SK-N-SH (cell line): ENCODE measurements around the gene TTC23. TPM values are rescaled to one million over a fixed set of nuclear protein-coding genes. Genes with fewer than 3 reads are reported as not detected.

Source experiments
- CTCF ChIA-PET: fragments of 300-600, 350-600 bp; formaldehyde crosslinking; extraction: SDS; loops from one replicate; lab custom pipeline; 2021; lab: Yijun Ruan, JAX
- POLR2A ChIA-PET: fragments of 350-600 bp; sonication (Branson Sonifier 250); formaldehyde crosslinking; extraction: SDS; loops from one replicate; lab custom pipeline; 2020; ENCODE audit warnings: antibody characterized with exemption, inconsistent platforms; lab: Yijun Ruan, JAX
- DNase-seq: peaks from one replicate; pipeline ENCODE4 v3.0.0; 2012
- H2AFZ ChIP-seq: fragments of 200-600 bp; sonication (generic); 2 replicates; pipeline ENCODE4 v1.8.1; 2016; ENCODE audit warnings: antibody characterized with exemption, mild to moderate bottlenecking, low read depth
- H3F3A ChIP-seq: fragments of 200-600 bp; sonication (generic); replicated peaks from 2 replicates; pipeline ENCODE3; 2016; ENCODE audit warnings: antibody characterized with exemption, mild to moderate bottlenecking; ENCODE audit not compliant: insufficient read depth
- H3K27ac ChIP-seq, 2 experiments: fragments of 200-500 bp in 1 of 2; fragments of 200-600 bp in 1 of 2; sonication (Bioruptor generic) in 1 of 2; sonication (generic), shearing (Covaris generic) in 1 of 2; 2 replicates each; pipeline versions ENCODE4 v1.5.1 to v1.6.1; 2014 to 2016; ENCODE audit warnings: low read depth in 2 of 2, inconsistent platforms in 1 of 2, low read length in 1 of 2, mild to moderate bottlenecking in 1 of 2, mixed read lengths in 1 of 2
- H3K27me3 ChIP-seq: fragments of 200-600 bp; sonication (generic), shearing (Covaris generic); 2 replicates; pipeline ENCODE4 v1.6.1; 2016; ENCODE audit warnings: mixed run types; ENCODE audit not compliant: insufficient read depth
- H3K36me3 ChIP-seq, 2 experiments: fragments of 200-500 bp in 1 of 2; fragments of 200-600 bp in 1 of 2; sonication (Bioruptor generic) in 1 of 2; sonication (generic) in 1 of 2; replicated peaks in 1 of 2; 2 replicates each; pipeline versions ENCODE3 to v1.5.1; 2014 to 2016; ENCODE audit warnings: low read length in 1 of 2, mild to moderate bottlenecking in 1 of 2; ENCODE audit not compliant: insufficient read depth in 2 of 2, control insufficient read depth in 1 of 2
- H3K4me1 ChIP-seq, 2 experiments: fragments of 200-500 bp in 1 of 2; fragments of 200-600 bp in 1 of 2; sonication (Bioruptor generic) in 1 of 2; sonication (generic), shearing (Covaris generic) in 1 of 2; 2 replicates each; pipeline versions ENCODE4 v1.5.1 to v1.6.1; 2014 to 2016; ENCODE audit warnings: low read depth in 1 of 2, low read length in 1 of 2, mixed run types in 1 of 2; ENCODE audit not compliant: insufficient read depth in 2 of 2, control insufficient read depth in 1 of 2
- H3K4me2 ChIP-seq: fragments of 200-600 bp; sonication (generic), shearing (Covaris generic); 2 replicates; pipeline ENCODE4 v1.6.1; 2017; ENCODE audit warnings: mixed run types
- H3K4me3 ChIP-seq, 2 experiments: fragments of 200-500 bp in 1 of 2; fragments of 200-600 bp in 1 of 2; sonication (Bioruptor generic) in 1 of 2; sonication (generic), shearing (Covaris generic) in 1 of 2; 2 replicates each; pipeline versions ENCODE4 v1.5.1 to v1.8.1; 2014 to 2016; ENCODE audit warnings: low read depth in 2 of 2, inconsistent platforms in 1 of 2, low read length in 1 of 2, mild to moderate bottlenecking in 1 of 2, mixed read lengths in 1 of 2, moderate library complexity in 1 of 2
- H3K79me2 ChIP-seq: fragments of 200-600 bp; sonication (generic); 2 replicates; pipeline ENCODE4 v1.8.1; 2017; ENCODE audit warnings: mild to moderate bottlenecking; ENCODE audit not compliant: insufficient read depth
- H3K9ac ChIP-seq: fragments of 200-600 bp; sonication (generic); 2 replicates; pipeline ENCODE4 v1.6.1; 2017; ENCODE audit warnings: mixed run types
- H3K9me2 ChIP-seq: fragments of 200-600 bp; sonication (generic); 2 replicates; pipeline ENCODE4 v1.6.1; 2017; ENCODE audit warnings: mixed run types
- H3K9me3 ChIP-seq: fragments of 200-600 bp; sonication (generic); 2 replicates; pipeline ENCODE4 v1.6.1; 2017; ENCODE audit warnings: mixed run types, mild to moderate bottlenecking, moderate library complexity
- H4K20me1 ChIP-seq: fragments of 200-600 bp; sonication (generic); 2 replicates; pipeline ENCODE4 v1.6.1; 2017; ENCODE audit warnings: mild to moderate bottlenecking, mixed run types; ENCODE audit not compliant: insufficient read depth
- CTCF ChIP-seq: fragments of 200-600 bp; sonication (generic); IDR thresholded peaks from 2 replicates; pipeline ENCODE4 v1.6.1; 2017; ENCODE audit warnings: antibody characterized with exemption, mild to moderate bottlenecking, moderate library complexity
- ELF1 ChIP-seq: IDR thresholded peaks from 2 replicates; pipeline ENCODE4 v1.4.0; 2012
- FOXM1 ChIP-seq: IDR thresholded peaks from 2 replicates; pipeline ENCODE4 v1.4.0; 2012; ENCODE audit warnings: low read depth, mild to moderate bottlenecking
- GATA2 ChIP-seq: sonication (generic); formaldehyde crosslinking; IDR thresholded peaks from 2 replicates; pipeline ENCODE4 v1.5.0; 2020; ENCODE audit warnings: mild to moderate bottlenecking, missing genetic modification reagents
- NFIC ChIP-seq: IDR thresholded peaks from 2 replicates; pipeline ENCODE4 v1.4.0; 2012; ENCODE audit warnings: borderline replicate concordance
- PBX3 ChIP-seq: IDR thresholded peaks from 2 replicates; pipeline ENCODE4; 2012
- POLR2AphosphoS5 ChIP-seq: IDR thresholded peaks from 2 replicates; pipeline ENCODE4 v1.6.1; 2012; ENCODE audit warnings: low read depth, low read length
- REST ChIP-seq: IDR thresholded peaks from 2 replicates; pipeline ENCODE4 v1.6.1; 2012; ENCODE audit warnings: mild to moderate bottlenecking, low read depth, low read length, moderate library complexity
- USF2 ChIP-seq: fragments of 150-350 bp; IDR thresholded peaks from 2 replicates; pipeline ENCODE4 v1.6.1; 2017; ENCODE audit warnings: antibody characterized with exemption, low read length, low read depth, borderline replicate concordance
- WGBS: methylation state at CpG from one replicate; pipeline ENCODE4 v1.1.6; 2017; ENCODE audit warnings: low lambda C conversion rate; 5-methylcytosine and 5-hydroxymethylcytosine counted together
- polyA plus RNA-seq, 3 experiments: library from polyadenylated mRNA; depleted of rRNA; stranded (reverse); fragments of >200 nt; gene quantifications; 2 replicates each; pipeline ENCODE4 v1.2.3, GENCODE V29; 2012

The TTC23 gene
- polyA plus RNA-seq, 1 of the 3 experiments (the other 2 are of a cell fraction), result 0.79 TPM

DNA sequence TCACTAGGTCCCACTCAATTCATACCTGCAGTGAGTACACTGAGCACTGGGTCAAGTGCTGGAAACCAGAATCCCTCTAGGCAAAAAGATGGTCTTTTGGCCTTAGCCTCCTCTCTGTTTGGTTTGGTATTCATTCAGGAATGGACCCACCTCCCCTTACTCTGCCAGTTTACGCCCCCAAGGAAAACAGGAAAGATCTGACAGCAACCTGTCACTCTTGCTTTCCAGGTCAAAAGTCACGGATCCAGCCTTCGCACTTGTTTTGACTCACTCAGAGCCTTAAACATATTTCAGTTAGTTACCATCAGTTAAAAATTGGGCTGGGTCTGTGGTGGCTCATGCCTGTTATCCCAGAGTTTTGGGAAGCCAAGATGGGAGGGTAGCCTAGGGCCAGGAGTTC is 76.4 kb downstream of the TTC23 start:
- Histone ChIP-seq H3K9me2 (no peaks in the 10 kb centered on the region), H3K79me2 (no peaks in the 10 kb centered on the region), H3K27me3 (no peaks in the 10 kb centered on the region), H3F3A (peaks cover 11% of the 10 kb centered on the region), H3K9ac (no peak overlapping the region), H2AFZ (no peak overlapping the region), H3K4me2 (no peak overlapping the region), H3K9me3 (no peaks in the 10 kb centered on the region), H4K20me1 (no peaks in the 10 kb centered on the region), H3K27ac (no peak overlapping the region), H3K36me3 (no peaks in the 10 kb centered on the region), H3K4me1 (peaks cover 16 to 23% of the 10 kb centered on the region in 2 experiments), H3K4me3 (no peak overlapping the region)
- CTCF ChIA-PET, result interaction anchor here (1.2 kb wide), 1 partner anchor 67 kb away, joined by 8 read pairs; the partner anchor contains the start of gene SYNM
- no peak for DNase-seq
- TF ChIP-seq FOXM1, result no peak
- no peak for TF ChIP-seq USF2
- TF ChIP-seq PBX3, result no peak
- no peak for TF ChIP-seq REST
- no peak for TF ChIP-seq ELF1
- TF ChIP-seq CTCF, result no peak
- TF ChIP-seq GATA2 (CRISPR knock-in tag), result no peak
- TF ChIP-seq POLR2AphosphoS5, result no peak
- POLR2A ChIA-PET, result no interaction called here
- WGBS, result 94% methylated on average over 3 of the region's 3 CpGs

DNA sequence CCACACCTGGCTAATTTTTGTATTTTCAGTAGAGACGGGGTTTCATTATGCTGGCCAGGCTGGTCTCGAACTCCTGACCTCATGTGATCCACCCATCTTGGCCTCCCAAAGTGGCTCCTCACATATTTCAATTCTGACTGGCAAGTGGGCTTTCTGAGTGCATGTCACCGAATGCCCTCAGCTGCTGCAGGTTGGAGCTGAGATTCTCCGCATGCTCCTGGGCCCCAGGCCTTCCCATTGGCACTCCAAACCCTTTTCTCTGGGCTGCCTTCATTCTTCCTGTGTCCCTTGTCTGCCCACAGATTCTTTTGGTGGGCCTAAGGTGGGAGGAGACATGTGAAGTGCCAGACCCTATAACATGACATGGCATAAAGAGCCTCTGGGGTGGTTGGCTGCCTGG is 77.2 kb downstream of the TTC23 start:
- no peaks in the 10 kb centered on the region for H3K36me3 ChIP-seq
- CTCF ChIA-PET, result interaction anchor here (1.0 kb wide), 1 partner anchor 29 kb away, joined by 3 read pairs; no protein-coding TSS in a partner anchor
- H4K20me1 ChIP-seq, result no peaks in the 10 kb centered on the region
- no peak overlapping the region for H3K4me3 ChIP-seq
- H3K9me3 ChIP-seq, result no peaks in the 10 kb centered on the region
- no peak overlapping the region for H3K4me2 ChIP-seq
- H3K27ac ChIP-seq, result no peak overlapping the region
- no peaks in the 10 kb centered on the region for H3K27me3 ChIP-seq
- H2AFZ ChIP-seq, result no peak overlapping the region
- H3K9ac ChIP-seq, result no peak overlapping the region
- no peaks in the 10 kb centered on the region for H3K9me2 ChIP-seq
- peaks cover 14 to 16% of the 10 kb centered on the region in 2 experiments for H3K4me1 ChIP-seq
- 93% methylated on average over 4 of the region's 4 CpGs for whole genome bisulfite sequencing
- no peak for TF ChIP-seq NFIC
- TF ChIP-seq, all 33 proteins: peak for 0
- Histone ChIP-seq H3F3A (peaks cover 8% of the 10 kb centered on the region), H3K79me2 (no peaks in the 10 kb centered on the region)
- DNase-seq, result no peak
- POLR2A ChIA-PET, result interaction anchor here (0.7 kb wide), 1 partner anchor 41 kb away, joined by 3 read pairs; no protein-coding TSS in a partner anchor
